ENCODE measurements around the gene PCSK2. TPM values are rescaled to one million over a fixed set of nuclear protein-coding genes. Genes with fewer than 3 reads are reported as not detected.

PCSK2 gene
- total RNA-seq, 2 experiments from 2014 or later: not detected

DNA sequence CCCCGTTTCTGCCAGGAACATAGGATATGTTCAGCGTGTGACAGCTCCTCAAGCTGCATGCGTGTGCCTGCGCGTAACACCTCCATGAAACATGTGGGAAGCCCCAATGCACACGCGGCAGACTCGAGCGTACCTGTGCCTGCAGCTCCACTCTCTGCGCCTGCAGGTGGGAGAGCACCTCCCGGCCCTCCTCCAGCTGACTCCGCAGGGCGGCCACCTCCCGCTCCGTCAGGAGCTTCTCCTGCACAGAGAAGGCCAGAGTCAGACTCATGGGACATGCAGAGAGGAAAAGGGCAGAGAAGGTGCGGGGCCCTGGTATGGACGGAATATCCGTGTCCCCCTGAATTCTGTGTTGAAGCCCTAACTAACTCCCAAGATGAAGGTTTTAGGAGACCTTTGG lies 281.9 kb downstream of the PCSK2 start:
- no TSS peak for BruUV-seq (replicated peaks)
- ChIA-PET POLR2A (interaction anchor here (1.0 kb wide), 1 partner anchor 10 kb away, joined by 5 read pairs; no protein-coding TSS in a partner anchor), CTCF (ENCODE audit: unreplicated experiment) (no interaction called here)
- H2AFZ ChIP-seq (ENCODE audit: low read length): no peak overlapping the region
- peaks cover 10% of the 10 kb centered on the region for H3K4me1 ChIP-seq (ENCODE audit: insufficient read depth, low read length, poor library complexity, severe bottlenecking)
- no peak overlapping the region for H3K27ac ChIP-seq (ENCODE audit: low read depth, low read length, poor library complexity, severe bottlenecking)
- no peak overlapping the region for H3K4me3 ChIP-seq (ENCODE audit: low read depth, low read length, poor library complexity, severe bottlenecking)
- no peaks in the 10 kb centered on the region for H3K36me3 ChIP-seq (ENCODE audit: insufficient read depth, low read length)
- H4K20me1 ChIP-seq (ENCODE audit: insufficient read depth, low read length): no peaks in the 10 kb centered on the region
- no peak overlapping the region for H3K4me2 ChIP-seq (ENCODE audit: low read length)
- TF ChIP-seq EZH2phosphoT487 (IDR thresholded peaks at IDR 0.05; ENCODE audit: borderline replicate concordance, low read depth, low read length) (no peak), CTCF (conservative IDR thresholded peaks at IDR 0.05; ENCODE audit: low read length) (no peak)
- H3K9me2 ChIP-seq (ENCODE audit: insufficient read depth, low read length): no peaks in the 10 kb centered on the region
- no peaks in the 10 kb centered on the region for H3K9me3 ChIP-seq (ENCODE audit: low read length)
- H3K79me2 ChIP-seq (ENCODE audit: insufficient read depth, low read depth, low read length): no peaks in the 10 kb centered on the region
- intact Hi-C loops (cut with micrococcal nuclease; ENCODE audit: unreplicated experiment): loop anchor here (10.0 kb wide), 1 partner anchor 626 kb away; the partner anchor contains the start of genes KAT14 and PET117
- DNase-seq (ENCODE audit: low spot score): no peak

DNA sequence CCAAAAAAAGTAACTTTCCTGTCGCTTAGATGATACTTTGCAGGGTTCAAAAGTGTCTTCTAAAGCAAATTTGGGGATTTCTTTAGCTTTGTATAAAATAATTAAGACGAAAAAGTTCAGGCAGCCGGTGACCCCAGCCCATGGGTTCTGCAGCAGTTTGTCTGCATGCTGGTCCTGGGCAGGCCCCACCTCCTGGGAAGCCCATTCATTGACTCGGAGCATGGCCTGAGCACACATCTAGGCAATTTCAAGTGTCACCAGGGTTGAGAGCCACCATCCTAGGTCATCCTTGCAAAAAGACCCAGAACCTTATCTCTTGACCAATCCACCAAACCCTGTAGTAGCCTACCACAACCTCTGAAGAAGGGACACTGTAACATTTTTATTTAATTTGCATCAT lies 283.7 kb downstream of the PCSK2 start:
- DNase-seq (ENCODE audit: low spot score): no peak
- intact Hi-C loops (cut with micrococcal nuclease; ENCODE audit: unreplicated experiment): no loop called here
- TF ChIP-seq CTCF (conservative IDR thresholded peaks at IDR 0.05; ENCODE audit: low read length): no peak
- no peak for TF ChIP-seq EZH2phosphoT487 (IDR thresholded peaks at IDR 0.05; ENCODE audit: borderline replicate concordance, low read depth, low read length)
- ChIA-PET POLR2A (no interaction called here), CTCF (ENCODE audit: unreplicated experiment) (no interaction called here)
- H3K4me2 ChIP-seq (ENCODE audit: low read length): no peak overlapping the region
- no peak overlapping the region for H3K27ac ChIP-seq (ENCODE audit: low read depth, low read length, poor library complexity, severe bottlenecking)
- no peaks in the 10 kb centered on the region for H3K36me3 ChIP-seq (ENCODE audit: insufficient read depth, low read length)
- no peak overlapping the region for H3K4me3 ChIP-seq (ENCODE audit: low read depth, low read length, poor library complexity, severe bottlenecking)
- H3K79me2 ChIP-seq (ENCODE audit: insufficient read depth, low read depth, low read length): no peaks in the 10 kb centered on the region
- no peaks in the 10 kb centered on the region for H4K20me1 ChIP-seq (ENCODE audit: insufficient read depth, low read length)
- H3K9me3 ChIP-seq (ENCODE audit: low read length): no peaks in the 10 kb centered on the region
- peaks cover 1% of the 10 kb centered on the region for H3K4me1 ChIP-seq (ENCODE audit: insufficient read depth, low read length, poor library complexity, severe bottlenecking)
- no peak overlapping the region for H2AFZ ChIP-seq (ENCODE audit: low read length)
- no peaks in the 10 kb centered on the region for H3K9me2 ChIP-seq (ENCODE audit: insufficient read depth, low read length)
- BruUV-seq (replicated peaks): no TSS peak

DNA sequence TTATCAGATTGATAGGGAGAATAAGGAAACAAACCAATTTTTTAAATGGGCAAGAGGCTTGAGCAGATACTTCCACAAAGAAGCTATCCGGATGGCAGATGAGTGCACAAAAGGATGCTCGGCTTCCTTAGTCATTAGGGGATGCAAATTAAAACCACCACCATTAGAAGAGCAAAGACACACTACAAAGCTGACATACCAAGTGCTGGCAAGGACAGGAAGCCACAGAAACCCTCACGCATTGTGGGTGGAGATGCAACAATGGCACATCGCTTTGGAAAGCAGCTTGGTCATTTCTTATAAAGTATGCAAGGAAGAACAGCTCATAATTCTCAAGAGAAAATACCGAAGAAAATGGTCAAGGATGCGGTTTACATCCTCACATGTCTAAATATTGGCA lies 284.6 kb downstream of the PCSK2 start:
- H3K9me2 ChIP-seq (ENCODE audit: insufficient read depth, low read length): no peaks in the 10 kb centered on the region
- no peak overlapping the region for H3K27ac ChIP-seq (ENCODE audit: low read depth, low read length, poor library complexity, severe bottlenecking)
- CTCF ChIA-PET (ENCODE audit: unreplicated experiment): interaction anchor here (0.6 kb wide), 1 partner anchor 84 kb away, joined by 4 read pairs; no protein-coding TSS in a partner anchor
- TF ChIP-seq EZH2phosphoT487 (IDR thresholded peaks at IDR 0.05; ENCODE audit: borderline replicate concordance, low read depth, low read length): no peak
- no peak for TF ChIP-seq CTCF (conservative IDR thresholded peaks at IDR 0.05; ENCODE audit: low read length)
- no peaks in the 10 kb centered on the region for H3K4me1 ChIP-seq (ENCODE audit: insufficient read depth, low read length, poor library complexity, severe bottlenecking)
- H3K36me3 ChIP-seq (ENCODE audit: insufficient read depth, low read length): no peaks in the 10 kb centered on the region
- POLR2A ChIA-PET: interaction anchor here (0.6 kb wide), 1 partner anchor 757 kb away, joined by 3 read pairs; no protein-coding TSS in a partner anchor
- no peak overlapping the region for H3K4me3 ChIP-seq (ENCODE audit: low read depth, low read length, poor library complexity, severe bottlenecking)
- DNase-seq (ENCODE audit: low spot score): no peak
- no TSS peak for BruUV-seq (replicated peaks)
- H3K79me2 ChIP-seq (ENCODE audit: insufficient read depth, low read depth, low read length): no peaks in the 10 kb centered on the region
- intact Hi-C loops (cut with micrococcal nuclease; ENCODE audit: unreplicated experiment): no loop called here
- no peaks in the 10 kb centered on the region for H3K9me3 ChIP-seq (ENCODE audit: low read length)
- H3K4me2 ChIP-seq (ENCODE audit: low read length): no peak overlapping the region
- H4K20me1 ChIP-seq (ENCODE audit: insufficient read depth, low read length): no peaks in the 10 kb centered on the region
- no peak overlapping the region for H2AFZ ChIP-seq (ENCODE audit: low read length)
